ENCODE measurements around the gene VSTM2B.
"Not testable (repeated sequence)": the region's sequence is repeated elsewhere in the genome, so short reads cannot be mapped to it uniquely, and the experiment has no call there.

Gene VSTM2B

DNA sequence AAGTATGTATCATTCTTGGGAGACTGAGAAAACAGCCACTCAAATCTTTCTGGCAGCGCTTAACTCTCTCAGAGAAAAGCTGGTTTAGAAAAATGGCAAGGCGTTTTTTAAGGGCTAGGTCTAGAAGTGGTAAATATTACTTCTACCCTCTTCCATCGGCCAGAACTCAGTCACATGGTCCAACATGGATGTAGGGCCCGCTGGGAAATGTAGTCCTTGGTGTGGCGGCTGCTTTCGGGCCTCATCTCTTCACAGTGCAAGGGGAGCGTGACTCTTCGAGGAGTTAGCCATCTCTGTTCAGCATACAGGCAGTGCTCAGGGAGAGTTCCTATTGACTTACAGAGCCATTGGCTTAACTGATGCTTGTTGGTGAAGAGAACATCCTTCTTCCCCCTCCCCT lies 6.3 kb downstream of the VSTM2B start:
- no peak for DNase-seq

DNA sequence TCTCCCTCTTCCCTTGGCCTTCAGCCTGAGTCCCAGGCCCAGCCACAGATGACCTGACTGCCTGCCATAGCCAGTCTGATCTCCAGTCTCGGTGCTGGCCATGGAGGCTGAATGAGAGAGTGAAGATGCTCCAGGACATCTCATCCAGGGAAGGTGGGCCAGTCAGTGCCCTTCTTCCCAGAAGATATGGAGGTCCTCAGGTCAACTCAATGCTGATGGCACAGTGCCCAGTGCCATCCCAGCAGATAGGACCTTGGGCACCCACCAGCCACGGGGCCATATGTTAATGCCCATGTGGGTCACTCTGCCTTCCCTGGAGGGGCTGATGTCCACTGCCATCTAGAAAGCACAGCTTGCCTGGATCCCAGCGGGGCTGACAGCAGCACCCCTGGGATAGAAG lies 7.2 kb downstream of the VSTM2B start:
- DNase-seq = no peak

DNA sequence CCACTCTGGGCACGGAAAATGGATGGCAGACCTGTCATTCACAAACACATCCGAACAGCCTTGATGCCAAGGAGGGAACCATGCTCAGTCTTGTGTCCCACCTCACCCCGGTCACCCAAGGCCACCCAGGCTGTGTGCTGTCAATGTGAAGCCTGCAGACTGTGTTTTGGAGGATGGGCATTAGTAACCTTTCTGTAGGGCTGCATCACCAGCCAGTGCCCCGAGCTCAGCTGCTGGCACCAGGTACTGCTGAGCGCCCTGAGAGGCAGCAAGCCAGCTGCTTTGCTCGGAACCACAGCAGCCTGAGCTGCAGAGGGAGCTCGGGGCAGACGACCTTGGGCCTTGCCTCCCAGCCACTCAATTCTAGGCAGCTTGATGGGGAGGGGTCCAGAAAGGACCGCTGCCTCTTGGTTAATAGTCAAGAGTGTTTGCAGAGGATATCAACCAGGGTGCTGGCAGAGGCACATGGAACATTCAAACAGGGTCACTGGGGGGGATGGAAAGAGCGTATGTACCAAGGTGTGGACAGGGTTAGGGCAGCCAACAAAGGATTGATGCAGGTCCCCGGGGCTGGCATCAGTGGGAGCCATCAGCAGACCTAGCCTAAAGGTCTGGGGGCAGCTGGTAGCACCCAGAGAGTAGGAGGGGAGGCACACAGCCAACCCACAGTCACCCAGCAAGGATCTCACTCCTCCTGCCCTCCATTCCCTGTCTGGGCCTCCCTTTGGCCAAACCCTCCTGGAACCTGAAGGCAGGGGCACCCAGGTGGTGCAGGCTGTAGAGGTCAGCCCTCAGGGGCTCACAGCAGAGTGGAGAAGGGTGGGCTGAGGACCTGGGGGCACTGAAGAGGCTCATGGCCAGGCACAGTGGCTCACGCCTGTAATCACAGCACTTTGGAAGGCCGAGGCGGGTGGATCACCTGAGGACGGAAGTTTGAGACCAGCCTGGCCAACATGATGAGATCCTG lies 8.1 kb downstream of the VSTM2B start:
- no peak for DNase-seq

DNA sequence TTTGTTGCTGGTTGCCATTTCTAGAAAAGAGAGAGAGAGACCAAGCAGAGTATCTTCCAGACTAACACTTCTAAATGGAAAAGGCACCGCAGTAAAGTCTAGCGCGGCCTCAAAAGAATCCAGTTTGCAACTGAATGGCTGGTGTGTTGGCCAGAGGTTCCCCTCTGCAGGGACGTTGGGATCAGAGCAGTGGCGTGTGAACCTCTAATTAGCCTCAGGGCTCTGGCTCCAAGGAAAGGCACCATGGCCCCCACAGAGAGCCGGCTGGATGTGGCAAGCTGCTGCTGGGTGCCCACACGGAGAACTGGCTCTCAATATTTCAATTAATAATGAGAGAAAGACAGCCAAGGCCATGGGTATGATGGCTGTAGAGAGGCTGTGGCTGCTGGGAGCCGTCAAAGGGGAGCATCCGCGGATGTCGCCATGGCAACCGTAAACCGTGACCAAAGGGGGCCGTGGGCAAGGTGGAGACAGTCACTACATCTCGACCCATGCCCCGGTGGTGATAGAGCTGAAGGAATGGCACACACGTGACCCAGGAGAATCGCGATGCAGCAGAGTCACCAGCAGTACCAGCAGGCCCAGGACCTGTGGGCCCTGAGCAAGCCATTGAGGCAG lies 9.5 kb downstream of the VSTM2B start:
- no peak for DNase-seq

DNA sequence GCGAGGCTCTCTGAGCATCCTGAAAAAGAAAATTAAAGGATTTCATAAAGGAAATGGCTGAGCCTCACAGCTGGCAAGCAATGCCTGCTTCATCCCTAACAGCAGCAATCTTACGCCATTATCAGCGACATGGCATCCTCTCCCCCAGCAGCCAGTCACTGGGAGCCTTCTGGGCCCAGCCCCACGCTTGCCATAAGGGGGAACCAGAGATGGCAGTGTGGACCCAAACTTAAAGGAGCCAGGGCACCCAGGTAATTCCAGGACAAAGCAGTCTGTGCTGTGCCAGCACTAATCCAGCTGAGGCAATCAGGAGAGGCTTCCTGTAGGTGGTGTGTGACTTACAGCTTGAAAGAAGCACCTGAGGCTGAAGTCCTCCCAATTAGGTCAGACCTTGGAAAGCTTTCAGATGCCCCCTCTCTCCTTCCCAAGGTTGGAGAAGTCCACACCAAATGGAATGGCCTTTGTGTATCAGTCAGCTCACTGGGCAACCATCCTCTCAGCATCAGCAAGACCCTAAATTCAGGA lies 10.3 kb downstream of the VSTM2B start:
- no peak for DNase-seq

DNA sequence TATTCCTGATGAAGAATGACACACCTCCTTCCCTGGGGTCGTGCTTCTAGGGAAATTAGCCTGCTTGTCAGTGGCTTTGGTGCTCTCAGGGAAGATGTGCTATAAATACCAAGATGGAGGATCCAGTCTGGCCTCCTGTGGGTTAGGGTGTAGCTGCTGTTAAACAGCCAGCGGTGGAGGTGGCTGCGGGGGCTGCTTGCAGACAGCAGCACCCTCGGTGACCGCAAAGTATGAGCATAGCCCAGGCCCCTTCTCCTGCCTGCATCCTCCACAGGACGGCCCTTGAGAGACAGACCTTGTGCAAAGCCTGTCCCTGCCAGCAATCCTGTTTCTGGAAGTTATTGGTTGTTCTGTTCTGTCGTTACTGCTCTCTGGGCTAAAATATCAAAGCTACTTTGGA lies 11.4 kb downstream of the VSTM2B start:
- DNase-seq = no peak

DNA sequence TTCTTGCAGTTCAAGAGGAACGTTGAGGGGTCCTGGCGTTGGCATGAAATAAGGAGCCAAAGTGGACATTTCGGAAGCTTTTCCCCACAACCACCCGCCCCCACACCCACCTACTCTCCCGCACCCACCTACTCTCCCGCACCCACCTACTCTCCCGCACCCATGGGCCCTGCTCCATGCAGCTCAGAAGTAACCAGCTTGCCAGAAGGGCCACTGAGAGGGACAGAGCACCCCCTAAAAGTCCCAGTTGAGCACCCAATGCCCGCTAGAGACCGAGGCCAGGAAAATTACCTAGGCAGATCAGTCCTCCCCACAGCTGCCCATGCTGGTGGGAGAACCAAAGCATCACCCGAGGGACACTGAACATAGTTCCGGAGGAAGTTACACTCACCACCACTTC lies 11.8 kb downstream of the VSTM2B start:
- no peak for DNase-seq

DNA sequence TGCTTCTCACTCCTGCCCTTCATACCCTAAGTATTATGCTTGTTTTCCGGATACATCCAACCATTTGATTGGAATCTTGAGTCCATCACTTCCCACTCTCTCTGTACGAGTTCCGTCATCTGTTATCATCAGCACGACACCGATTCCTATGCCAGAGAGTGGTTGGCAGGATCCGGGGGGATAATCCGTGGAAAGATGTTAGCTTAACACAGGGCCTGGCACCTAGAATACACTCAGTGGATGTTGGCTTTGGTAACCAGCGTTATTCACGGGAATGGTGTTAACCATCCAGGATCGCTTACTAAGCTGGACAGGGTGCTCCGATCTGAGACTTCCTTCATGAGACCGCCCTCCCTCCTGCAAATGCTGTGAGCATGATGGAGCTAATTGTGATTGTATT lies 12.4 kb downstream of the VSTM2B start:
- DNase-seq = no peak

DNA sequence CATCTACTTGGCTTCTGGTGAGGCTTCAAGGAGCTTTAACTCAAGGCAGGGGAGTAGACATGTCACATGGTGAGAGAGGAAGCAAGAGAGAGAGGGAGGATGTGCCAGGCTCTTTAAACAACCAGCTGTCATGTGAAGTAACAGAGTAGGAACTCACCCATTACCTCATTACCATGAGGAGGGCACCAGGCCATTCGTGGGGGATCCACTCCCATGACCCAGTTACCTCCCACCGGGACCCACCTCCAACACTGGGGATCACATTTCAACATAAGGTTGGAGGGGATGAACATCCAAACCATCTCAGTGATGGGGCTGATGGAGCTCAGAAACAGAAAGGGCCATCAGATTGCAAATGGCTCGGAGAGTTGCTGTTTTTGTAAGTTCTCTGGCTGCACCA lies 12.9 kb downstream of the VSTM2B start:
- DNase-seq = no peak

DNA sequence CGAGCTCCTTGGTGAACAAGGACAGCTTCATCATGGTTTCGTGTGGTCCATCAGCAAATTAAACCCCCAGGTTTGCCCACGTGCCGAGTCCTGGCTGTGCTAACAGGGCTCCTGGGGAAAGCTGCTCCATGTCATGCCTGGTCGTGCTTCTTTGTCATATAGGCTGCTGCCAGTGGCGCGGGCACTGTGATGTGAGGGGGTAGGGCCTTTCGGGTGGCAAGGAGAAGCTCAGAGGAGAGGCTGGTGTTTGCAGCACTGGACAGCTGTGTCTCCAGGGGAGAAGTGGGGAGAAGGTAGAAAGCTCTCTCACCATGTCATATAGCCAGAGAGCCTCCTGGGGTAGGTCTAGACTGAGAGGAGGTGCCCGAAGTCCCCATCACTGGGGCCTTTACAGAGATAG lies 13.3 kb downstream of the VSTM2B start:
- DNase-seq = no peak

DNA sequence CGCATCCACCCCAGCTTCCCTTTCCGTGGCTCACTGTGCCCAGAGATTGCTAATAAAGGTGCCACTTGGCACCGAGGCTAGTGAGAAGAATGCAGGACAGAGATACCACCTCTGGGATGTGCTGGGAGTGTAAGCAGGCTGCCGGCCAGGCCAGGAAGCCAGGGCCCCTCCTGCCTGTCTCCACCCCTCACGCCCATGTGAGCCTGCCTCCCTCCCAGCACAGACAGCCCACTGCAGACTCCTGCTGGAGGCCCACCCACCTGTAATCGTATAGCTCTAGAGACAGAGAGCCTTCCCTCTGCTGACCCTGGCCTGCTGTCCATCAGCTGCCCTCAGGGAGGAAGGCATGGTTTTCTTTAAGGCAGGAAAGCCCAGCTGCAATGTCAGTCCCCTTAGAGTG lies 13.9 kb downstream of the VSTM2B start:
- no peak for DNase-seq

DNA sequence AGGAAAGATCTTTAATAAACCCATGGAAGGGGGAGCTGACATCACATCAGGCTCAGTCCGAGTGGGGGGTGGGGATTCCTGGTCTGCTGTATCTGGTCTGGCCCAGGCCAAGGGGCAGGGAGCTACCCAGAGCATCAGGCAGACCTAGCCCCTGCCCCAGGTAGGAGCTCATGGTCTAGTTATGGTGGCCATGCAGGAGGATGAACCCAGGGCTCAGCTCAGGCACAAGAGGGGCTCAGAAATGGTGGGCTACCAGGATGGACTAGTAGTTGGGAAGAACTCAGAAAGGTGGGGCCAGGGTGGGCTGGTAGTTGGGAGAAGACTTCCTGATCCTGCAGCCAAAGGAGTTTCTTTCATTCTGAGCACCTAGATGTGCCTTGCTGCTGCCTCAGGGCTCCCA lies 14.3 kb downstream of the VSTM2B start:
- no peak for DNase-seq

DNA sequence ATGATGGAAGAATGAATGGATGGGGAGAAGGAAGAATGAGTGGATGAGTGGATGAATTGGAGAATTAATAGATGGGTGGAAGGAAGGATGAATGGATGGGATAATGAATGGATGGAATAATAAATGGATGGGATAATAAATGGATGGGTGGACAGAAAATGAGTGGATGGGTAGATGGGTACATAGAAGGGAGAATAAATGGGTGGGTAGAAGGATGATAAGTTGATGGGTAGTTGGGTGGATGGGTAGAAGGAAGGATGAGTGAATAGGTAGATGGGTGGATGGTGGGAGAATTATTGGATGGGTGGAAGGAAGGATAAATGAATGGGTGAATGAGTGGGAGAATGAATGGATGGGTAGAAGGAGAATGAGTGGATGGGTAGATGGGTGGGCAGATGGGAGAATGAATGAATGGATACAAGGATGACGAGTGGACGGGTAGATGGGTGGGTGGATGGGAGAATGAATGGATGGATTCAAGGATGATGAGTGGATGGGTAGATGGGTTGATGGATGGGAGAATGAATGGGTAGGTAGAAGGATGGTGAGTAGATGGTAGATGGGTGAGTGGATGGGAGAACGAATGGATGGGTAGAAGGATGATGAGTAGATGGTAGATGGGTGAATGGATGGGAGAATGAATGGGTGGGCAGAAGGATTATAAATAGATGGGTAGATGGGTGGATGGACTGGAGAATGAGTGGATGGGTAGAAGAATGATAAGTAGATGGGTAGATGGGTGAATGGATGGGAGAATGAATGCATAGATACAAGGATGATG lies 15.9 kb downstream of the VSTM2B start:
- DNase-seq = no peak

DNA sequence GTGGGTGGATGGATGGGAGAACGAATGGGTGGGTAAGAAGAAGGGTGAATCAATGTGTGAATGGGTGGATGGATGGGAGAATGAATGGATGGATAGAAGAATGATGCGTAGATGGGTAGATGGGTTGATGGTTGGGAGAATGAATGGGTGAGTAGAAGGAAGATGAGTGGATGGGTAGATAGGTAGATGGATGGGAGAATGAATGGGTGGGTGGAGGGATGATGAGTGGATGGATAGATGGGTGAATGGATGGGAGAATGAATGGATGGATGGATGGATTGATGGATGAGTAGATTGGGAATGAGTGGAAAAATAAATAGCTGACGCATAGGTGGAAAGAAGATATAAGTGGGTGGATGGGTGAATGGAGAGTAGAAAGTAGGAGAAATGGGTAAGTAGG lies 16.5 kb downstream of the VSTM2B start:
- DNase-seq = no peak

DNA sequence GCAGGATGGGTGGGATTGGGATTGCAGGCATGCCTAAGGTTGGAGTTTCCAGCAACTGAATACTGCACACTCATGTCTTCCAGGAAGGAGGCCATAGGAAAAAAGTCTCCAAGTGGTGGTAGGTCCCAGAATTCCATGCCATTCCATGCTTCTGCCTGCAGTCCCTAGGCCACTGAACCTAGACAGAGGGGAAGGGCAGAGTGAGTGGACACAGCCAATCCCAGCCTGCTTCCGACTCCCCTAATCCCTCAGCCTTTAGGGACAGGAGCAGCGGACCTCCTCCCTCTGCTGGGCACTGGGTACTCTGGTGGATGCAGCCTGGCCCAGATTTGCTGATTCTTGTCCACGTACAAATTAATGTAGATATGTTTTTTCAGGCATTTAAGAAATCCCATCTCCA lies 17.0 kb downstream of the VSTM2B start:
- no peak for DNase-seq

DNA sequence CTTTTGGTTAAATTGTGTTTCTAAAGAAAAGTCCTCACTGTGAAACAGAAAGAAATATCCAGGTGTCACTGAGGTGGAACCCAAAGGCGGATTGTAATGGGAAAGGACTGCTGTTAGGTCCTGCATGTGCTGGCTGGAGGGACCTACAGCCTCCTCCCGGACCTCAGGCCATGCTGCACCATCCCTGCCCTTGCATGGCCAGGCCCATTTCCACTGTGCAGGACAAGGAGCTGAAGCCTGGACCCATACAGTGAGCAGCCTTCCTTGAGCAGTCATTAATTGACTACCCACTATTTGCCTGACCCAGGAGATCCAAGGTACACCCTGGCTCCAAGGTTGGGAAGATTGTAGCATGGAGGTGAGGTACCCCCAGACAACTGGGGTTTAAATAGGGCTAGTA lies 17.6 kb downstream of the VSTM2B start:
- no peak for DNase-seq

DNA sequence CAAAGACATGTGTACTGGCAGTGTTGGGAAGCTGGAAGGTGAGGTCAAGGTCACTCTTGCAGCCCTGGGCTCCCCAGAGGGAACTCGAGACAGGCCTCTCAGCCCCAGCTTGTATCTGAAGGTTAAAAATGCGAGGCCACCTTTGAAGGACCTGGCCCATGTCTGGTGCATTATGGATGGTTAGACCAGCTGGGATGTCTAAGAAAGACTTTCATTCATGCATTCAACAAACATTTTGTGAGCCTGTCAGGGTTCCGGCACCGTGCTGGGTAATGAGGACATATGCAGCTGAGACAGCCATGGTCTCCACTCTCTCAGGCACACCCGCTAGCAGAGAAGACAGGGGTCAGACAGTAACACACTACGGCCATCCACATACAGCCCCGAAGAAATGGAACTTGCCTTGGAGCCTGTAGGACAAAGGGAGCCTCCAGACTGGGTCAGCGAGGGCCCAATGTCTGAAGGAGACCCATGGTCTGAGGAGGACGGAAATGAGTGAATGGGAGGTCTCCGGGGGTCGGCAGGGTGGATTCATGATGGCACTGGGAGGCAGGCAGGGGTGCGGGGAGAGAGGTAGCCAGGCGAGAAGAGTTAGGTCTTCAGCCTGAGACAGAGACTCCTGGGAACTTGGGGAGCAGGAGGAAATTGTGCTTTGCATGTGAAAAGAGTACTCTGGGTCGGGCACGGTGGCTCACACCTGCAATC lies 19.0 kb downstream of the VSTM2B start:
- DNase-seq = no peak

DNA sequence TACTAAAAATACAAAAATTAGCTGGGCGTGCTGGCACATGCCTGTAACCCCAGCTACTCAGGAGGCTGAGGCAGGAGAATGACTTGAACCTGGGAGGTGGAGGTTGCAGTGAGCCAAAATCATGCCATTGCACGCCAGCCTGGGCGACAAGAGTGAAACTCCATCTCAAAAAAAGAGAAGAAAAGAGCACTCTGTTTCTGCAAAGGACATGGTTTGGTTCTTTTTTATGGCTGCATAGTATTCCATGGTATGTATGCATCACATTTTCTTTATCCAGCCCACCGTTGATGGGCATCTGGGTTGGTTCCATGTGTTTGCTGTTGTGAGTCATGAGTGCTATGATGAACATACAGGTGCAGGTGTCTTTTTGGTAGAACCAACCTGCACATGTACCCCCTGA lies 19.7 kb downstream of the VSTM2B start:
- not testable (repeated sequence) for DNase-seq

DNA sequence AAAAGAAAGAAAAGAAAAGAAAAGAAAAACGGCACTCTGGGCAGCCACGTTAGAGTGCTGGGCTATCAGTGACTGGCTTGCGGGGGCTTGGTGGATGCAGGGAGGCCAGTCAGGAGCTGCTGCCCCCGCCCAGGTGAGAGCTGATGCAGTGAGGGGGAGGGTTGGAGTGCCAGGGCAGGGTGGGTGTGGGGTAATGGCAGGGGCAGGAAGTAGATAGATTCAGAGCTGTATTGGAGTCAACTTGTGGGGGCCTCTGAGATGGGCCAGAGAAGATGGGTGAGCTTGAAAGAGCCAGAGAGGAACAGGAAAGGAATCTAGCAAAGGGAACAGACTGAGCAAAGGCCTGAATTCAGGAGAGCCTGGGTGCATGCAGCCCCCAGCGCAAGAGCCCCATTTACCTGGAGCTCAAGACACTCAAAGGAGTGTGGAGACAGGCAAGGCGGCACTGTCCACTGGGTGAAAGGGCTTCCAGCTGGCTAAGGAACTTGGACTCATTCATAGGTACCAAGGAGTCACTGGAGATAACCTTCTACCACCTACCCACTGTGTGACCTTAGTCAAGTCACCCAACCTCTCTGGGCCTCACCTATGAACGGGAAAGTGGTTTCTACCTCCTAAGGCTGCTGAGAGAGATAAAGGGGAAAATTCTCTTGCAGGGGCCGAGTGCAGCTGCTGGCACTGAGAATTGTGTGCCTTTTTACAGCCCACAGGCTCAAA lies 20.2 kb downstream of the VSTM2B start:
- no peak for DNase-seq

DNA sequence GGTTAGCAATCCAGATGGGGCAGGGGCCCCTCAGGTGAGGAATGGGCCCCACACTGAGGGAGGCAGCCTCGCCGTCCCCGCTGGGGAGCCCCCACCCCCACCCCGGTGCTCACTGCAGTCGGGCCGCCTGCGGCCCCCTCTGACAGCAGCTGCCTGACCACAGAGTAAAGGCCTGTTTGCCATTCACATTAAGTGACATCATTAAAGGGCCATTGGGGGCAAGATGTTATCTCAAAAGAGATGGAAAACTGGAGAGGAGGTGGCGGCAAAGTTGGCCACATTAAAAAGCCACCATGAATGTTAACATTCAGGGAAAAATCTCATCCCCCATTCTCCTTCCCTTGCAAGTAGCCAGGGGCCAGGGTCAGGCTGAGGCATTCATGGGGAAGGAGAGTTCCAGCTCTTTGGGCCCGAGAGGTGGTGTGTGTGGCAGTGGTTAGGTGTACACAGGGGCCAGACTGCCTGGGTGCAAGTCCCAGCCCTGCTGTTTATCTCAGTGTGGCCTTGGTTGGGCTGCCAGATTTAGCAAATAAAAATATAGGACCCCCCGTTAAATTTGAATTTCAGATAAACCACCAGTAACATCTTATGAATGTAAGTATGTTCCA lies 20.9 kb downstream of the VSTM2B start:
- no peak for DNase-seq

DNA sequence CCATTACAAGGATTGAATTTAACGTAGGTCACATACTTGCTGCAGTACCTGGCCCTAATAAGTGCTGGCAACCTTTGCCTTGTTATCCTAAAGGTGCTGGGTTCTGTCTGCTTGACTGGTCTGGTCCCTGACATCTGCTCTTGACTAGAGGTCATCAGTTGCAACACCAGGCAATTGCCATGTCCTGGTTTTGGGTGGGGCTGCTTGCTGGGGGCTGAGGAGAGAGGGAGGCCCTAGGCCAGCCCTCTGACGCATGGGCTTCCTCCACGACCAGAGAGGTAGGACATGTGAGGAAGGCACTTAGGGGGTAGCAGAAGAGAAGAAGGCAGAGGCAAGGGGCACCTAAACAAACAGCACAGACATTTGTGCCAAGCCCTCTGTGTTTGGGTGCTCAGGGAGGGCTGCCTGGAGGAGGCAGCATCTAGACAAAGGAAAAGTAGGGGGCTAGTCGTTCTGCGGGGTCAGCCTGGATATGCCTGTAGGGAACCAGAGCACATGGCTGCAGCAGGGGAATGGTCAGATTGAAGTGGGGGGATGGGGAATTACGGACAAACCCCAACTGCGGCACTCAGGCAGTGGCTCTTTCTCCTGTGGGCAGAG lies 21.7 kb downstream of the VSTM2B start:
- no peak for DNase-seq

Data from NCI-H187 (cell line).